NCI-H1092 treated with DMSO at 0.1 percent for 48 hours (cell line): ENCODE results near the gene PARD3B.

ENCODE experiments used
- DNase-seq: peaks from one replicate; lab custom pipeline; 2025; lab: John Stamatoyannopoulos, UW

The PARD3B gene

GRCh38 chr2:205056151-205056561 lies 510.9 kb downstream of the PARD3B start:
- DNase-seq = no peak

GRCh38 chr2:205058409-205058808 lies 513.1 kb downstream of the PARD3B start:
- no peak for DNase-seq

GRCh38 chr2:205060269-205060668 lies 515.0 kb downstream of the PARD3B start:
- DNase-seq = no peak

DNA sequence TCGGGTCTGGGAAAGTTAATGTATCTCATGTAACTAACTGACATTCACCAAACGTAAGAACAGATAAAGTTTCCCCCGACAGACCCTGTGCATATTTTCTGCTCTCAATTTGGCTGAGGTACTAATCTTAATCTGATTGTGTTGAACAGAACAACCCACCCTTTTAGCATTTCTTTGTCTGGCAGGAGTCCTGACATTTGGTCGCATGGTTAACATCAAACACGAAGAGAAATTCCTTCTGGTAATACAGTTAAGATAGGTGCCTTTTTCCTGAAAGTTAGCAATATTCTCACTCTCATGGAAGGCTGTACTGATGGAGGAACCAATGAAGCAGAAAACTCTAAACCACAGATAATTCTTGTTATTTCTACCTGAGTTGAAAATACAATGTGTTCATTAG lies 520.8 kb downstream of the PARD3B start:
- DNase-seq = no peak

GRCh38 chr2:205069928-205070327 lies 524.7 kb downstream of the PARD3B start:
- no peak for DNase-seq

GRCh38 chr2:205070889-205071288 lies 525.6 kb downstream of the PARD3B start:
- DNase-seq = no peak

GRCh38 chr2:205073433-205074020 lies 528.3 kb downstream of the PARD3B start:
- no peak for DNase-seq

DNA sequence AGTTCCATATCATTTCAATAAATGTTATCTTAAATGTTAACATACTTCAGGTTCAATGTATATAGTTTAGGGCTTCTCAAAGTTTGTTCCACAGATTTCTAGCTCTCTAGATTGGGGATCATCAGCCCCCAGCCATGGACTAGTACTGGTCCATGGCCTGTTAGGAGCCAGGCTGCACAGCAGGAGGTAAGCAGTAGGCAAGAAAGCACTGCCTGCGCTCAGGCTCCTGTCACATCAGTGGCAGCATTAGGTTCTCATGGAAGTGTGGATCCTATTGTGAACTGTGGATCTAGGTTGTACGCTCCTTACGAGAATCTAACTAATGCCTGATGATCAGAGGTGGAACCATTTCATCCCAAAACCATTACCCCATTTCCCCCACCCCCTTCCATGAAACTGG lies 531.1 kb downstream of the PARD3B start:
- no peak for DNase-seq

GRCh38 chr2:205077159-205077558 lies 531.9 kb downstream of the PARD3B start:
- no peak for DNase-seq

DNA sequence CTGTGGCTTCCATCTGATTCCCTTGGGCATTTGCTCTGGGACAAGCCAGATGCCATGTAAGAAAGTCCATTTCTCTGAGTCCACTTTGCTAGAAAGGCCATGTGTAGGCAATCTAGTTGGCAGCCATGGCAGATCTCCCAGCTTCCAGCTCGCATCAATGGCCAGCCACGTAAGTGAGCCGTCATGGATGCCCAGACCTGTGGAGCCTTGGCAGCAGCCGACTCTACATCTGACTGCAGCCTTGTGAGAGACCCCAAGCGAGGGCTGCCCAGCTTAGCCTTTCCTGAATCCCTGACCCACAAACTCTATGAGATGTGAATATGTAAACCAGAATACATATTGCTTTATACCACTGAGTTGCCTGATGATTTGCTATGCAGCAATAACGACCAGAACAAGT lies 533.5 kb downstream of the PARD3B start:
- no peak for DNase-seq

DNA sequence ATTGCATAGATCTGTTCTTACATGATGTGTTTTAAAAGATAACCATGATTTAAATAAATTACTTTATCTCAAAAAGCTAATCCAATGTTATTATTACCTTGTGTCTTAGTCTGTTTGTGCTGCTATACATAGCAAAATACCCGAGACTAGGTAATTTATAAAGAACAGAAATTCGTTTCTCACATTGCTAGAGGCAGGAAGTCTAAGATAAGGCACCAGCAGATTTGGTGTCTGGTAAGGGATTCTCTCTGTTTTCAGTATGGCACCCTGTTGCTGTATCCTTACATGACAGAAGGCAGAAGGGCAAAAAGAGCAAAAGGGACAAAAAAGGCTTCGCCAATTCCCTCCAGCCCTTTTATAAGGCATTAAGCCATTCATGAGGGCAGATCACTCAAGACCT lies 533.9 kb downstream of the PARD3B start:
- DNase-seq = no peak

DNA sequence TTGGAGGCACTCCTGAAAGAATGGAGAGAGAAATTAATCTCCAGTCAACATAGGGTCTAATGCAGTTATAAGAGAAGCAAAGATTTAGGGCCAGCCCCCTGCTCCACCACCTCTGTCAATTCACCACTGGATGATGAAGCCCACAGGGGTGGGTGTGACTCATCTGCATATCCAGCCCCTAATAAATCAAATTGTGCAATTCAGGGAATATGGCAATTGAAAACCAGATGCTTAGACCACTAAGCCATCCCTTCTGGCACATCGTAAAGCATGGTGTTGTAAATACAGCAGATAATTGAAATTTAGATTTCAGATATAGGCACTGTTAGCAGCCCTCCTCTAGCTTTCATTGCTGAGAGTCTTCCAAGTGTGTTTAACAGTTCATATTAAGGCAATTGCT lies 541.4 kb downstream of the PARD3B start:
- no peak for DNase-seq

- DNase-seq = no peak
Observed at GRCh38 chr2:205087862-205088261, 542.6 kb downstream of the PARD3B start.

- no peak for DNase-seq
Observed at GRCh38 chr2:205089958-205090357, 544.7 kb downstream of the PARD3B start.

DNA sequence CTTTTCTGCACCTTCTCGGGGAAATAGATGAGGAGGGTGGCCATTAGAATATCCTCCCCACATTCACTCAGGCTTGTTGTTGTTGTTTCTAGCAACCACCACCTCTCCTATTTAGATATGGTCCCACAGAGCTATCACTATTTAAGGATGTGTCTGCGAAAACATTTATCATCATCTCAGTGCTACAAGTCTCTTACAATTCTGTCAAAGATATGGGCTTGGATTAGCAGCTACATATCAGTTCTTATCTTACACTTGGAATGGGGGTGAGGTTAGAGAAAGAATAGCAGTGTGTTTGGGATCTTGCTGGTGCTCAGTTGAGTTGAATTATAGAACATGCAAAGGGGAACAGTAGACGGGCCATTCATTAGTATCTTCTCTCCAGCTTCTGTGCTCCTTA lies 546.1 kb downstream of the PARD3B start:
- no peak for DNase-seq

GRCh38 chr2:205094031-205094430 lies 548.8 kb downstream of the PARD3B start:
- DNase-seq = no peak

- DNase-seq = no peak
Observed at GRCh38 chr2:205103699-205104098, 558.4 kb downstream of the PARD3B start.

DNA sequence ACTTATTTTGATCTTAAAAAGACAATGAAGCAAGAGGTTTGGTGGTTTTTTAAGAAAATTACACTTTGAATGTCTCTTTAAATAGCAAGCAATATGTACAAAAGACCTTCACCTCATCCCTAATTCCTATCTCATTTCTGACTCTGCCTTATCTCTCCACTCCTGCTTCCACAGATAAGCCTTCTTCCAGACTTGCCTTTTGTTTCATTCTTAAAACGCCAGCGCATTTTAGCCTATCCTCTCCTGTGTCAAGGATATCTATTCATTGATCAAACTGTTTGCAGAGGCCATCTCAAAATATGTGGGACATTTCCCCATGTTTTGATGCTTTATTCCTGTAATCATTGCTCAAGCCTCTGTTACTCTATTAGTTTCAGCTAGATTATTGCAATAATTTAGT lies 562.5 kb downstream of the PARD3B start:
- DNase-seq = no peak

- DNase-seq = no peak
Observed at GRCh38 chr2:205115511-205115910, 570.2 kb downstream of the PARD3B start.

DNA sequence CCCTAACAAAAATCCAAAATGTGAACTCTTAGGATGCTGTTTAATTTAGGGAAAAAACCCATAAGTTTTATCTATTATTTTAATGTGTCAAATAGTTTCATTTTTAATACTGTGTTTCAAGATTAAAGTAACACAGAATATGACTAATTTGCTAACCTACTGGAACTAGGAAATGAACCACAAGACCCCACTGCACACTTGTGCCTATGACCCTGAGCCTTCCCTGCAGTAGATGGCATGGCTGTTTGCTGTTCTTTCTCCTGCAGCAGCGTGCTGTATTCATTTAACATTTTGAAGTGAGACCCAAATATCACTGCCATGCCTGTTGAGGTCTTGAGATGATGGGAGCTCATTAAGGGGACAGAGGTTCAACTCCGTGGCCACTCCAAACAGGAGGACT lies 571.9 kb downstream of the PARD3B start:
- DNase-seq = no peak

GRCh38 chr2:205119136-205119535 lies 573.9 kb downstream of the PARD3B start:
- no peak for DNase-seq

DNA sequence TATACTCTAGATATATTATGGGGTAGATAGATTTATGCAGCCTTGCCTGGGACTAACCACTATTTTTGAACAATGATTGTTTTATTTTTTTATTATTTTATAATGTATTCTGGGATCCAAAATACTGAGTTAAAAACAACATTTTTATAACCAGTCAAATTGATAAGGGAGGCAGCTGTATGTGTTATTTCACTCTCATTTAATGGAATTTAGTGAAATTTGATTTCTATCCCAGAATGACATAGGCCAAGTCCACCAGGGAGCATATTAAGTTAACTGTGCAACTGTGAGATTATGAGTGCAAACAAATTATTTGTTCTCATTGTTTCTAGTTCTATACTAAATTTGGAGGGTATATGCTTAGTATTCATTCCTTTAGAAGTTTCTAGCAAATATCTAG lies 583.5 kb downstream of the PARD3B start:
- no peak for DNase-seq

DNA sequence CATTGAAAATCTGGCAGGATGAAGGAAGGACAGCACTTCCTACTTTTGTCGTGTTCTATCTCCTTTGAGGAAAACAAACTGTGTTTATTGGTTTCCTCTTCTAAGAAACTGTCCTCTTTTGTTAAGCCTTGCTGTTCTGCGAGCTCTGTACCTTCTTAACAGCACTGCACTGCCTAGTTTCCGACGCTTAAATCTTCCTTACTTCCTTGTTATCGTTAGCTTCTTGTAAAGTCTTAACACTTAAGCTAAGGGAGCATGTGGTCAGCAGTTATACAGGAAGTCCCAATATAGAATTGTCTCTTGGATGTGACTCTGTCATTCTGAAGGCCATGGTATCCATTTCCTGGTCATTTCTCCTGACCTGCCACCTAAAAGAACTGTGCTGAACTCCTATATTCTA lies 584.3 kb downstream of the PARD3B start:
- DNase-seq = no peak

DNA sequence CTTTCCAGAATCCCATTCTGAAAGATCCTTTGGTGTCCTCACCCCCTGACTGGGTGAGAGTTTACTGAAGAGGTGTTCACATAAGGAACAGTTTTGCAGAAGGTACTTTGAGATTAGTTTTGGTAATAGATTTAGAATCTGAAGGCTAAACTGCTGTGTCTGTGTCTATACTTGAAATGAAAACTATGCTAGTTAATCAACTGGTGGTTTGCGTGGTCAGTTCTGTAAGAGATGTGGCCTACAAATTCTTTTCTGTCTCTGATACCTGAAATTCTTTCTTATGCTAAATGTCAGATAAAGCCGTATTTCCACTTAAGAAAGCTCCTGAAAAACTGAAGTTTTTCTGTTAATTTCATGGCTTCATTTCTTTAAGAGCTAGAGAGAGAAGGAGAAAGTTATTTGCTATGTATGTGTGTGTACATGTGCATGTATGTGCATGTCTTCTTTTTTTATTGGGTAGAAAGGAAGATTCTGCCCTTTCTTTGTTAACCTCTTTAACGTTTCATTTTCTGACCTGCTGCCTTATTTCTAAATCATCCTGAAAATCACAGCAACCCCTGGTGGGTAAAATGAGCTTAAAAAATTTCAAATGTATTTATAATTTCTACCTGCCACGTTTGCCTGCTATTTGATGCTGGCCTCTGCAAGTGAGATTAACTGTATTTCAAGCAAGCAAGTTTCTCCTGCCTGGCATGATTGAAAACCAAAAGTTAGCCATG lies 585.0 kb downstream of the PARD3B start:
- DNase-seq = no peak
